MM.1S (cell line): ENCODE results near the gene SUSD4.

Source experiments
- DNase-seq: peaks from one replicate; pipeline ENCODE4 v3.0.0-alpha.2; 2015
- H2AFZ ChIP-seq: fragments of 300-600 bp; sonication (generic); 2 replicates; pipeline ENCODE4 v1.6.0; 2016; ENCODE audit warnings: antibody characterized with exemption, low read length
- H3F3A ChIP-seq: fragments of 300-600 bp; sonication (generic); 2 replicates; pipeline ENCODE4 v1.6.1; 2016; ENCODE audit warnings: mild to moderate bottlenecking, antibody characterized with exemption, low read length, moderate library complexity, mixed read lengths; ENCODE audit not compliant: insufficient read depth
- H3K27ac ChIP-seq: fragments of 300-600 bp; sonication (generic); 2 replicates; pipeline ENCODE4 v1.5.1; 2016; ENCODE audit warnings: mild to moderate bottlenecking, low read length
- H3K27me3 ChIP-seq: fragments of 300-600 bp; sonication (generic); replicated peaks from 2 replicates; pipeline ENCODE4 v1.6.0; 2016; ENCODE audit warnings: low read length; ENCODE audit not compliant: insufficient read depth
- H3K36me3 ChIP-seq: fragments of 300-600 bp; sonication (generic); replicated peaks from 2 replicates; pipeline ENCODE4 v1.6.1; 2016; ENCODE audit warnings: mild to moderate bottlenecking, low read length, mixed read lengths; ENCODE audit not compliant: insufficient read depth
- H3K4me1 ChIP-seq: fragments of 300-600 bp; sonication (generic); 2 replicates; pipeline ENCODE4 v1.6.1; 2016; ENCODE audit warnings: low read length, mixed read lengths
- H3K4me2 ChIP-seq: fragments of 300-600 bp; sonication (generic); 2 replicates; pipeline ENCODE4 v1.6.0; 2016; ENCODE audit warnings: low read depth, low read length
- H3K4me3 ChIP-seq: fragments of 300-600 bp; sonication (generic); 2 replicates; pipeline ENCODE4 v1.5.1; 2016; ENCODE audit warnings: low read length, mixed read lengths
- H3K79me2 ChIP-seq: fragments of 300-600 bp; sonication (generic); 2 replicates; pipeline ENCODE4 v1.6.1; 2016; ENCODE audit warnings: mixed run types, low read length, mixed read lengths
- H3K9ac ChIP-seq: fragments of 300-600 bp; sonication (generic); 2 replicates; pipeline ENCODE4 v1.6.1; 2016; ENCODE audit warnings: low read length, mixed read lengths
- H3K9me2 ChIP-seq: fragments of 300-600 bp; sonication (generic); replicated peaks from 2 replicates; pipeline ENCODE4 v1.6.1; 2016; ENCODE audit warnings: mild to moderate bottlenecking, low read length, mixed read lengths; ENCODE audit not compliant: insufficient read depth
- H3K9me3 ChIP-seq: fragments of 300-600 bp; sonication (generic); replicated peaks from 2 replicates; pipeline ENCODE4 v1.6.1; 2016; ENCODE audit warnings: mild to moderate bottlenecking, low read length, mixed read lengths; ENCODE audit not compliant: insufficient read depth
- H4K20me1 ChIP-seq: fragments of 300-600 bp; sonication (generic); 2 replicates; pipeline ENCODE4 v1.6.1; 2016; ENCODE audit warnings: mild to moderate bottlenecking, low read length, moderate library complexity, mixed read lengths; ENCODE audit not compliant: insufficient read depth
- CTCF ChIP-seq: fragments of 300-600 bp; sonication (generic); IDR thresholded peaks from 2 replicates; pipeline ENCODE4 v1.5.1; 2016; ENCODE audit warnings: antibody characterized with exemption, low read length, mixed read lengths
- EZH2 ChIP-seq: fragments of 300-600 bp; sonication (generic); optimal IDR thresholded peaks from 2 replicates; pipeline ENCODE3; 2017; ENCODE audit warnings: low read depth, mild to moderate bottlenecking, antibody characterized with exemption, low read length, mixed read lengths
- EZH2phosphoT487 ChIP-seq: fragments of 300-600 bp; sonication (generic); IDR thresholded peaks from 2 replicates; pipeline ENCODE4 v1.6.1; 2018; ENCODE audit warnings: antibody characterized with exemption, low read length

SUSD4 gene

GRCh38 chr1:223233019-223233409 is 131.0 kb downstream of the SUSD4 start:
- no peaks in the 10 kb centered on the region for H3K79me2 ChIP-seq
- TF ChIP-seq CTCF (no peak), EZH2phosphoT487 (no peak), EZH2 (no peak)
- no peak for DNase-seq
- H3K27me3 ChIP-seq: no peaks in the 10 kb centered on the region
- no peaks in the 10 kb centered on the region for H3K36me3 ChIP-seq
- no peaks in the 10 kb centered on the region for H4K20me1 ChIP-seq
- H3K4me3 ChIP-seq: no peak overlapping the region
- H3K27ac ChIP-seq: no peak overlapping the region
- H3K9me2 ChIP-seq: no peaks in the 10 kb centered on the region
- H3K4me2 ChIP-seq: no peak overlapping the region
- no peaks in the 10 kb centered on the region for H3K4me1 ChIP-seq
- H3K9ac ChIP-seq: no peak overlapping the region
- H2AFZ ChIP-seq: no peak overlapping the region
- H3F3A ChIP-seq: no peaks in the 10 kb centered on the region
- H3K9me3 ChIP-seq: no peaks in the 10 kb centered on the region

GRCh38 chr1:223231581-223231980 is 132.4 kb downstream of the SUSD4 start:
- no peaks in the 10 kb centered on the region for H3K4me1 ChIP-seq
- H3K9ac ChIP-seq: no peak overlapping the region
- H3K27ac ChIP-seq: no peak overlapping the region
- H3K9me2 ChIP-seq: no peaks in the 10 kb centered on the region
- H4K20me1 ChIP-seq: no peaks in the 10 kb centered on the region
- DNase-seq: no peak
- H3K9me3 ChIP-seq: no peaks in the 10 kb centered on the region
- H3K79me2 ChIP-seq: no peaks in the 10 kb centered on the region
- TF ChIP-seq EZH2 (no peak), CTCF (no peak), EZH2phosphoT487 (no peak)
- no peaks in the 10 kb centered on the region for H3F3A ChIP-seq
- H3K36me3 ChIP-seq: no peaks in the 10 kb centered on the region
- H3K4me2 ChIP-seq: no peak overlapping the region
- no peaks in the 10 kb centered on the region for H3K27me3 ChIP-seq
- H2AFZ ChIP-seq: no peak overlapping the region
- H3K4me3 ChIP-seq: no peak overlapping the region

- Histone ChIP-seq H3K79me2 (no peaks in the 10 kb centered on the region), H3K27ac (no peak overlapping the region), H3K9me3 (no peaks in the 10 kb centered on the region), H3K36me3 (no peaks in the 10 kb centered on the region), H2AFZ (no peak overlapping the region), H3K9me2 (no peaks in the 10 kb centered on the region), H3K4me2 (no peak overlapping the region), H3F3A (no peaks in the 10 kb centered on the region), H3K9ac (no peak overlapping the region), H3K4me3 (no peak overlapping the region), H3K4me1 (no peaks in the 10 kb centered on the region), H4K20me1 (no peaks in the 10 kb centered on the region), H3K27me3 (no peaks in the 10 kb centered on the region)
- DNase-seq: no peak
- no peak for TF ChIP-seq CTCF
- TF ChIP-seq EZH2: no peak
- no peak for TF ChIP-seq EZH2phosphoT487
These were observed 132.9 kb downstream of the SUSD4 start for GRCh38 chr1:223231011-223231572.
